Astrocyte (in vitro differentiated cells and primary cell): ENCODE data around the gene CSRNP2.

Experiments
- CTCF ChIP-seq: IDR thresholded peaks from 2 replicates; pipeline ENCODE4 v1.5.1; 2011; ENCODE audit warnings: low read depth, mild to moderate bottlenecking, inconsistent platforms, low read length, moderate library complexity; ENCODE audit not compliant: insufficient read depth
- EZH2 ChIP-seq: IDR thresholded peaks from 2 replicates; pipeline ENCODE4 v1.6.1; 2012; ENCODE audit warnings: mild to moderate bottlenecking, low read length, inconsistent platforms; ENCODE audit not compliant: insufficient read depth

- no peak for TF ChIP-seq CTCF
- TF ChIP-seq EZH2 = no peak
Measured at GRCh38 chr12:51080136-51080535, 3.3 kb downstream of the CSRNP2 start.
